Activated T-helper 1 cell treated with Interleukin-2 at 50 U/mL for 16 hours (primary cell): ENCODE measurements around the gene SPATA2L.
"Not testable (repeated sequence)": the region's sequence is repeated elsewhere in the genome, so short reads cannot be mapped to it uniquely, and the experiment has no call there.

Experiments
- DNase-seq: peaks from one replicate; pipeline ENCODE4 v3.0.0-alpha.2; 2020; ENCODE audit warnings: low read depth

The SPATA2L gene

DNA sequence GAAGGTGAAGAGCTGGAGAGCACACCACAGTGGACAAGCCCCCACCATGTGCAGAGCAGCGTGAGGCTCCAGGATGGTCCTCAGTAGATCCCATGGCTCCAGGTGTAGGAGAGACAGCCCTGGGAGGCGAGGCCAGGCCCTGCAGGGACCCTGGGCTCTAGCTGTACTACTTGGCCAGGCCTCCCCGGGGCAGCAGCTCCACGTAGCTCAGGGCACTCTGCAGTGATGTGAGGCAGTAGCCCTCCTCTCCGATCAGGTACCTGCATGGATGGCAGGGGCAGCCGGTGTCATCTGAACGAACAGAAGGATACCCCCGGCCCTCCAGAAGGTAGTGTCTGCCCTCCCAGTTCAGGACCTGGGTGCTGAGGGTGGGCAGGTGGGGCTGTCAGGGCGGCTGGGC lies 6.2 kb upstream of the SPATA2L start:
- DNase-seq = no peak

DNA sequence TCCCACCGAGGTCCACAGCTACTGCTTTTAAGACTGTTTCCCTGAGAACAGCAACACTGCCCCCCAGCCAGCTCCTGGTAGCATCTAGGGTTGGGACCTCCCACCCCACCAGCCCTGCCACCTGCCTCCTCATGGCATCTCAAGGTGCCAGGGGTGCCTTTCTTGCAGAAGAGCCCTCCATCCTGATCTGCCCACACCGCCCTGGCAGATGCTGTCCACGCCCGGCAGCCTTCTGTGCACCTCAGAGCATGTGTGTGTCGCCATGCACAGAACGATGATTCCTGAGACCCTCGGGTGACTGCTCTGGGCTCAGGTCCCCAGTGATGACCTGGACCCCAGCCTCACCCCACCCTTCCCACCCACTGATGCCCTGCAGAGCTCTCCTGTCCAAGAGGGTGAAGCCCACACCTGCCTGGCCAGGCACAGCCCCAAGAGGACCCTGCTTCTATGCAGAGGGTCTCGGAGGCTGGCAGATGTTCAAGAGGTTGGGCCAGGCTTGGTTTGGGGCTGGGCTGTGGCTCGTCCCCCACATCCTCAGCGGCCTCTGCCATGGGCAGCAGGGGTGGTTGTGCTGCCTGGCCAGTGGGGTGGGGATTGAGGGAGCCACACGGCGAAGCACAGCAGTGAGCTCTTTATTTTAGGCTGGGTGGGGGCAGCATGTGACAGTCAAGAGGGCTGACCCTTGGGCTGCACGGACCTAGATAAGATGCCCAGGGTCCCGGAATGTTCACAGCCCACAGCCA lies 5.2 kb upstream of the SPATA2L start:
- DNase-seq = no peak

DNA sequence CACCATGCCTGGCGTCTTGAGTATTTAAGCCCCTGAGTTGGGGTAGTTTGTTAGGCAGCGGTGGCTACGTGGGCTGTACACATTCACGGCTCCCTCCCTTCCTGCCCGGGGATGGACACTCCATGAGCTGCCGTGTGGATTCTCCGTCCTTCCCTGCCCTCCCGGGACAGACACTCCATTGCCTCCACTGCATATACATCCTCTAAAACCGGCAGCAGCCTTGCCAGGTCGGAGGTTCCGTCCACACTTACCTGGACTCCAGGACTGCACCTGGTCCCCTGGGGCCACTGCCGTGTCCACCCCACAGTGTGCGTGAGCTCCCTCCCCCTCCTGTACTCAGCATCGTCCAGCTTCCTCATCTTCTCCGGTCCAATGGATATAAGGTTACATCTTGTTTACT lies 3.5 kb upstream of the SPATA2L start:
- no peak for DNase-seq

DNA sequence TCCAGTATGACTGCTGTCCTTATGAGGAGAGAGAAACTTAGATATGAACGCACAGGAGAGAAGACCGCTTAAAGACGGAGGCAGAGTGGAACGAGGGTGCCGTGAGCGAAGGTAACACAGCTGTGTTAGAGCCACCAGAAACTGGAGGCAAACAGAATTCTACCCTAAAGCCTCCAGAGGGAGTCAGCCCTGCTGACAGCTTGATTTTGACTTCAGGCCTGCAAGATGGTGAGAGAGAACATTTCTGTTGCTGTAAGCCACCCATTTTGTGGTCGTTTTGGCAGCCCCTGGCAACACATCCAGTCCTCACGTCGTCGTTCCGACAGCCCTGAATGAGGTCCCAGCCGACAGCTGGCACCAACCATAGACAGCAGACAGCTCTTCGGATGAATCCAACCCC lies 2.8 kb upstream of the SPATA2L start:
- no peak for DNase-seq

DNA sequence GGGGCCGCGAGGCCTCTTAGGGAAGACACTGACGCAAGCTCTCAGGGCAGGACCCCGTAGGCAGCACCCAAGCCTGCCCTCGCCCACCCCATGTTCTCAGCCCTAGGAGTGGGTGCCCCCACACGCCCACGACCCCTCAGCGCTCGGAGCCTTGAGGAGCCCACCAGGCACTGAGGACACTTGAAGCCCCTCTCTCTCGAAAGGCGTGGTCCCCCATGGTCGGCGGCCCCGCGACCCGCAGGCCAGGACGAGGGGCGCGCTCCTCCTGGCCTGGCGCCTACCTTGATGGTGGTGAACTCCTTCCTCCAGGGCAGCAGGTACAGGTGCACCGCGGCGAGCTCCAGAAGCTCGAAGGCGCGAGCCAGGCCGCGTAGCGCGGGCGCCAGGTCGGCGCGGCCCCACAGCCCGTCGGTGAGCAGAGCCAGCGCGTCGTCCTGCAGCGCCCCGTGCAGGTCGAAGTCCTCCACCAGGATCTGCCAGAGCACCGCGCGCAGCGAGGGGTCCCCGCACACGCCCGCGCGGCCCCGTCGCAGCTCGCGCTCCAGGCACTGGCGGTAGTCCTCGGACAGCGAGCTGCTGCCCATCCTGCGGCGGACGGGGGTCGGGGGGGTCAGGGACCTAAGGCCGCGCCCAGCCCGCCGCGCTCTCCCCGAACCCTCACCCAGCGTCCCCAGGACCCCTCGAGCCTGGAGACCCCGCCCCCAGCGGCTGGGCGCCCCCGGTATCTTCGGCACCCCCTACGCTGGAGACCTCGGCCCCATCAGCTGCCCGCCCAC lies 668 bp downstream of the SPATA2L start:
- DNase-seq = peak; percentile 47

DNA sequence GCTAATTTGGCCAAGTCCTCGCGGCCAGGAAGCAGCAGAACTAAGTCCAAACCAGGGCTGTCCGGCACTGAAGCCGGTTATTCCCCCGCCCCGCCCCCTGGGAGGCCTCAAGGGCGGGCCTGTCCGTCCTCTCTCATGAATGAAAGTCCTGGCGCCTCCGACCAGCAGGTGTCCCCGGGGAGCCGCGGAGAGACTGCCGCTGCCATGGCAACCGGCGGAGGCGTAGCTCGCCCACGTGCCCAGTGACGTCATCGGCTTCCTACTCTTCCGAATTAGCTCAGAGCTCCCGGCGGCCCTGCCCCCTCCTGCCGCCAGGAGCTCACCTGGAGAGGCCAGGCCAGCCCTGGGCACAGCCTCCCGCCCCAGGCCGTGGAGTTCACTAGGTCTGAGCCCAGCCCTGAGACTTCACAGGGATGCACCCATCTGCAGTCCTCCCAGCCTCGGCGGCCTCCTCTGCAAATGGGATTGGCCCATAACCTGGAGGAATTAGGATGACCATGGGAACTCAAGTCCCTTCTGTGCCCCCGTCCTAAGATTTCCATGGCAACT lies 1.3 kb downstream of the SPATA2L start:
- peak; percentile 92 for DNase-seq

DNA sequence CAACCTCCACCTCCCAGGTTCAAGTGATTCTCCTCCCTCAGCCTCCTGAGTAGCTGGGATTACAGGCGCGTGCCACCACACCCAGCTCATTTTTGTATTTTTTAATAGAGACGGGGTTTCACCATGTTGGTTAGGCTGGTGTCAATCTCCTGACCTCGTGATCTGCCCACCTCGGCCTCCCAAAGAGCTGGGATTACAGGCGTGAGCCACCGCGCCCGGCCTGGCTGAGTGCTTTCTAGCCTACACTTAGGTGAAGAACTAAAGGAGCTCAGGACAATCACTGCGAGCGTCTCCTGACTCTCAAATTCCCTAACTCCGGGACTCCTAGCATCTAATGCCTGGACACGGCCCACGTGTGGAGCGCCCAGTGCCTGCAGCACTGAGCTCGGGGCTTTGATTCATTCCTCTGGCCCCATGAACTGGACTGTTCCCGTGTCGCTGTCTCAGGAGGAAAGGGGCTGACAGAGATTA lies 1.8 kb downstream of the SPATA2L start:
- not testable (repeated sequence) for DNase-seq

DNA sequence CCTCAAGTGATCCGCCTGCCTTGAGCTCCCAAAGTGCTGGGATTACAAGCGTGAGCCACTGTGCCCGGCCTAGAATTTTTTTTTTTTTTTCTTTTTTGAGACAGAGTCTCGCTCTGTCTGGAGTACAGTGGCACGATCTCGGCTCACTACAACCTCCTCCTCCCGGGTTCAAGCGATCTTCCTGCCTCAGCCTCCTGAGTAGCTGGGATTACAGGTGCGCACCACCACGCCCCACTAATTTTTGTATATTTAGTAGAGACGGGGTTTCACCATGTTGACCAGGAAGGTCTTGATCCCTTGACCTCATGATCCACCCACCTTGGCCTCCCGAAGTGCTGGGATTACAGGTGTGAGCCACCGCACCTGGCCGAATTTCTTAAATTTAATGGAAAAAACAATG lies 2.8 kb downstream of the SPATA2L start:
- DNase-seq = not testable (repeated sequence)

DNA sequence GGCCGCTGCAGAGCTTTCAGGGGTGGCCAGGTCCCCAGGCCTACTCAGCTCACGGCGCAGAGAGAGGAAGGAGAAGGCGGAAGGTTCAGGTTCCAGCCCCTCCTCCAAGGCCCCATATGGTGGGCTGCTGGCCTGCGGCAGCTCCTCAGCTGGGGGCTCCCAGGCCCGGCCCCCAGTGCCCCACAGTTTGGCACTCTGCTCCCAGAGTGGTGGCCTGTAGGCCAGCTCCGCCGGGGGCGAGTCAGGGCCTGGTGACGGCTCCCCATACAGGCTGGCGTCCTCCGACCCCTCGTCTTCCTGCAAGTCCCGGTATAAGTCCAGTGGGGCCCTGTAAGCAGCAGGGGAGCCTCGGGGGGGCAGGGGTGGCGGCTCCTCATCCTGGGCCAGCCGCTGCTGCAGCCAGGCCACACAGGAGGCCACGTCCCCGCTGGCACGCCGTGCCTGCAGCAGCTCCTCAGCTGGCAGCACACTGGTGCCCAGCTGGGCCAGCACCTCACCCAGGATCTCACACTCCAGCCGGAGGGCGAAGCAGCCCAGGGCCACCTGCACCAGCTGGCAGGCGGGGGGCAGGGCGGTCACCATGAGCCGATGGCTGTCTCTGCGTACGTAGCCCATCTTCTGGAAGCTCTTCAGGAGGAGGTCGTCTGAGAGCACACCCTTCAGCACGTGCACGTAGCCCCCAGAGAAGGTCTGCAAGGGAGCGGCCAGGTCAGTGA lies 3.7 kb downstream of the SPATA2L start:
- no peak for DNase-seq

DNA sequence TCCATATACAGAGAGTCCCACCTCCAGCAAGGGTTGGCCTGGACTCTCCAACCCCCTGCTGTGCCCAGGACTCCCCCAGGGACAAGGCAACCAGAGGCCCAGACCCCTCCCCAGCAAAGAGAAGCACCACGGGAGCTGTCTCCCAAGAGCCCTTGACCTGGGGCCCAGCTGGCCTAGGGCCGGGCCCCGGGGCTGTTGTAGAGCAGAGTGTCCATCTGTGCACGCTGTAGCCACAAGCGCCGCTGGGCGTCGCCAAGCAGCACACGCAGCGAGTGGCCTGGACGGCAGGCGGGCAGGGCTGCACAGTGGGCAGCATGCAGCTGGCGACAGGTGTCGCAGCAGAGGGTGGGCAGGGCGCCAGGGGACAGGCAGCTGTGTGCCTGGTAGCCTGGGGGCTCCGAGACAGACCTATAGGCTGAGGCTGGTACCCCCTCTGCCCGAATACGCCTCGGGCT lies 4.3 kb downstream of the SPATA2L start:
- DNase-seq = no peak

DNA sequence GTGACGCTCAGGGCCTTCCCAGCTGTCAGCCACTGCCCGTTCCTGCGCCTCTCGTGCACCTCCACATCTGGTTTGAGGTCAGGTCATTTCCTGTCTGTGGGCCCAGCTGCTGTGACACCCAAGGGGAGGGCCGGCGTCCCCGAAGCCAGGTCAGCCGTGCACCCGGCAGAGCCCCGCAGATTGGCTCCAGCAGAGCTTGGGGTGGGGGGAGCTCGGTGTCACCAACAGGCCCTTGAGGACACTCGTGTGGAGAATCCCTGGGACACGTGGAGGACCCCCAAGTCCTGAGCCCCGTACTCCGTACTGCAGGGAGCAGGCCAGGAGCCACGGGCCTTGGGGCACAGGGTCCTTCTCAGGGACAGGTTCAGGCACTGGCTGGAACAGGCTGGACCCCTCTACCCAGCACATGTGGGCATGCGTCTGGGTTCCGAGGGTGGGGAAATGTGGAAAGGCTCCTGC lies 4.8 kb downstream of the SPATA2L start:
- no peak for DNase-seq

DNA sequence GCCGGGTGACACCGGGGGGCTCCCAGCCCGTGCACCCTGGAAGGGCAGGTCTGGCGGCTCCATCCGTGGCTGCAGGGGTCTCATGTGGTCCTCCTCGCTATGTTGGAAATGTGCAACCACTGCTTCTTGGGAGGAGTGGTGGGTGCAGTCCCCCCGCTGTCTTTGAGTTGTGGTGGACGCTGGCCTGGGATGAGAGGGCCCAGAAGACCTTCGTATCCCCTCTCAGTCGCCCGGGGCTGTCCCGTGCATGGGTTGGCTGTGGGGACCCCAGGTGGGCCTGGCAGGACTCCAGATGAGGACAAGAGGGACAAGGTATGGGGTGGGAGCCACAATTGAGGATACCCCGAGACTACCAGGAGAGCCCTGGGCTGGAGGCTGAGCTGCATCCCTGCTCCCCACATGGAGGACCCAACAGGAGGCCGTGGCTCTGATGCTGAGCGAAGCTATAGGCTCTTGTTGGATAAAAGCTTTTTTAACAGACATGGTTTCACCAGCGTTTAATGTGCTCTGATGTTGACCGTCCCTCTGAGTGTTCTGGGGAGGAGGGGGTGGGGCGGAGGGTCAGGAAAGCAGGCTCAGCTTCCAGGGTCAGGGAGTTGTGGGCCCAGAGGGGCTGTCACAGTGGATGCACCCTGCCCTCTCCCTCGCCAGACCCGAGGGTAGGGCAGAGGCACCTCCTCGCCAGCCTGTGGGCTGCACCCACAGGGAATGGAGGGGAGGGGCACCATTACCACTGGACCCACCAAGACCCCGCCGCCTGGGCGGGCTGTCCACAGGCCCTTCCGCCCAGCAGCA lies 5.4 kb downstream of the SPATA2L start:
- DNase-seq = no peak

DNA sequence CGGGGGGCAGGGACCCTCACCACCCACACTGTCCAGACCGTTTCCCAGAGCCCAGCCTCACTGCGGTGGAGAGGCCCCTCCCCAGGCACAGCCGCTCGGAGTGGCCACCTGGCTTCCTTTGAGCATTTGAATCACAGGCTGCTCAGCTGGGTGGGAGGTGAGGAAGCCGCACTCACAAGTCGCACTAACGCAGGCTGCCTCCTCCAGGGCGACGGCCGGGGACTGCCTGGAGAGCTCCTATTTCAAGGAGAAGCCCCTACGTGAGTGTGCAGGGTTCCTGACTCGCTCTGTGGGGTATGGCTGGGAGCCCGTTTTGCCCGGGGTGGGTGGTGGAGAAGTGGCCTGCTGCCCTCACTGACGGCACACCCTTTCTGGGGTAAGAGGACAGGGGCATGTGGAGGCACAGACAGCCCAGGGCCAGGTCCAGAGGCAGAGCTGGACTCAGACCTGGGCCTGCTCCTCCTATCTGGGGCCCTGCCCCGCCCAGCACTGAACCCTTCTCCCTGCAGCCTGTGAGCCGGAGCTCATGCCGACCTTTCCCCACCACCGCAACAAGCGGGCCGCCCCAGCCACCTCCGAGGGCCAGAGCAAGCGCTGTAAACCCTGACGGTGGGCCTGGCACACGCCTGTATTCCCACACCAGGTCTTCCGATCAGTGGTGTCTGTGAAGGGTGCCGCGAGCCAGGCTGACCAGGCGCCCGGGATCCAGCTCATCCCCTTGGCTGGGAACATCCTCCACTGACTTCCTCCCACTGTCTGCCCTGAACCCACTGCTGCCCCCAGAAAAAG lies 6.2 kb downstream of the SPATA2L start:
- no peak for DNase-seq

DNA sequence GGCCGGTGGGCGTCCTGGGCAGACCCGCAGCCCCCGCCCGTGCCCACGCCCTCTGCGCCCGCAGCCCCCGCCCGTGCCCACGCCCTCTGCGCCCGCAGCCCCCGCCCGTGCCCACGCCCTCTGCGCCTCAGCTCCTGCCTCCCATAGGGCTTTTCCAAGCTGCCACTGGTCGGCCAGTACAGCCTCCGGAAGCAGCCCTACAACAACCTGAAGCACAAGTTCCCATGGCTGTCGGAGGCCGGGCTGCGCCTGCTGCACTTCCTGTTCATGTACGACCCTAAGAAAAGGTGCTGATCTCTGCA lies 6.8 kb downstream of the SPATA2L start:
- not testable (repeated sequence) for DNase-seq

DNA sequence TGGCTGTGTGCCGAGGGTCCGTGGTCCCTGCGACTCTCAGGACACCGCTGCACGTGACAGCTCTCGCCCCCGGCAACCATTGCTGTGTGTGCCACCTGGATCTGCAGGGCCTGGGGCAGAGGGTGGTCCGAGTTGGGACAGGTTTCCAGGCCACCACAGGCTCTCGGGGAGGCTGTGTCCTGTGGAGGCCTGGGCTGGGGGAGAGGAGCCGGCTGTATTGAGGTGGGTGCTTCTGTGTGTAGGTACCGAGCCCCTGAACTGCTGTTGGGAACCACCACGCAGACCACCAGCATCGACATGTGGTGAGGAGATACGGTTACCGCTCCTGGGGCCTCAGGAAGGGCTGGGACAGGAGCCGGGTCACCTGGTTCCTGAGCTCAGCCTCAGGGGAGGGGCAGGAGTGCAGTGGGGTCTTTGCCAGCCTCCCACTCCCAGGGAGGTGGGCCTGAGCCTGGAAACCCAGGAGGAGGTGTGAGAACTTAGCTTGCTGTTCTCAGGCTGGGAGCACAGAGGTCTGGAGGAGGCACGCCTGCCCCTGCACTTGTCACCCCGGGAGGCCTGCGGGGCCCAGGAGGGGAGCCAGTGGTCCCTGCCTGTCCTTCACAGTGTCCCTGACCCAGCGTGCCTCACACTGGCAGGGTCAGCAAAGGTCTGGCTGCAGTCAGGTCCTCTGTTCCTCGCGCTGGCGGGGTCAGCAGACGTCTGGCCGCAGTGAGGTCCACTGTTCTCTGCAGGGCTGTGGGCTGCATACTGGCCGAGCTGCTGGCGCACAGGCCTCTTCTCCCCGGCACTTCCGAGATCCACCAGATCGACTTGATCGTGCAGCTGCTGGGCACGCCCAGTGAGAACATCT lies 7.3 kb downstream of the SPATA2L start:
- no peak for DNase-seq

DNA sequence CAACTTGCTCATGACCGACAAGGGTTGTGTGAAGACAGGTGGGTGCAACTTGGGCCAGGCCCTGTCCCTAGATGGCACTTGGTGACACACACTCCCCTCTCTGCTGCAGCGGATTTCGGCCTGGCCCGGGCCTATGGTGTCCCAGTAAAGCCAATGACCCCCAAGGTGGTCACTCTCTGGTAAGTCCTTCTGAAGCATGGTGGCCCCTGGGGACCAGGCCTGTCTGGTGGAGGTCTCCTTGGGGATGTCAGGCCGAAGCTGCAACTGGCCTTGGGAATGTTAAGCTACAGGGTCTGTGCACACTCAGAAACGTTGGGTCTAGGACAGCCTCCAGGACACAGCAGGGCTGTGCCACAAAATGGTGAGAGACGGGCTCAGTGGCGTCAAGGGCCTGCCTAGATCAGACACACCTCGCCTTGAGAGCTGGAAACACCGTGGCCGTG lies 8.2 kb downstream of the SPATA2L start:
- DNase-seq = no peak

DNA sequence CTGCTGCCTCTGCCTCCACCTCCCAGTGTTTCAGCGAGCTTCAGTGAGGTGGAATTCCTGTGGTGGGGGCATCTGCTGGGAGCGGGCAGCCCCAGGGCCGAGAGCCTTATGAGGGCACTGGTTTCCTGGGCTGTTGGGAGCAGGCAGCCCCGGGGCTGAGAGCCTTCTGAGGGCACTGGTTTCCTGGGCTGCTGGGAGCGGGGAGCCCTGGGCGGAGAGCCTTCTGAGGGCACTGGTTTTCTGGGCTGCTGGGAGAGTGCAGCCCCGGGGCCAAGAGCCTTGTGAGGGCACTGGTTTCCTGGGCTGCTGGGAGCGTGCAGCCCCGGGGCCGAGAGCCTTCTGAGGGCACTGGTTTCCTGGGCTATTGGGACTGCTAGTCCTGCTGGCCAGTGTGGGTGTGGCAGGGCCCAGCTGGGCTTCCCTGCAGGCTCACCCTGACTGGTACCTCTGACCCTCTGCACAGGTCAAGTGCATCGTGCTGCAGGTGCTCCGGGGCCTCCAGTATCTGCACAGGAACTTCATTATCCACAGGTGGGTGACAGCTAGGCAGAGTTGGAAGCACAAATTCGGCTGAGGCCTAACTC lies 9.4 kb downstream of the SPATA2L start:
- DNase-seq = no peak

DNA sequence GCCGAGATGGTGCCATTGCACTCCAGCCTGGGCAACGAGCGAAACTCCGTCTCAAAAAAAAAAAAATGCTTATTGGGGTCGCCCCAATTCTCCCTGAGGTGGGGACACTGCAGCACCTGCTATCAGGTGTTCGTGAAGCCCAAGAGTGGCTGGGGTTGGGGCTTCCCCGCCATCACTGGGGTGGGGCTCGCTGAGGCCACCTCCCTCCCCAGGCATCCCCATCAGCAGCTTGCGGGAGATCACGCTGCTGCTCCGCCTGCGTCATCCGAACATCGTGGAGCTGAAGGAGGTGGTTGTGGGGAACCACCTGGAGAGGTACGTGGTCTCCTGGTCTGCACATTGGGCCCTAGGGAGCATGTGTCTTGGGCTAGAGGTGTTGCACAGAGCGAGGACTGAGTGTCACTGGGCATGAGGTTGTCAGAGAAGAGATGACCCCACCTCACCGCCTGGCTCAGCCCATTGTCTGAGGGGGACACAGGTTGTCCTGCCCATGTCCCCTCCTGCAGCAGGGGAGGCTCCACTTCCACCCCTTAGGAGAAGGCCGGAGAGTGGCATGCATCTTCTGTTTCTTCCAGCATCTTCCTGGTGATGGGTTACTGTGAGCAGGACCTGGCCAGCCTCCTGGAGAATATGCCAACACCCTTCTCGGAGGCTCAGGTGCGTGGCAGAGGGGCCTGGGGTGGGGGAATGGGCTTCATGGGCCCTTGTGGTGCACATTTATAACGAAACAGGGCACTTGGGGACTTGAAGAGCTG lies 10.1 kb downstream of the SPATA2L start:
- DNase-seq = no peak
